ENCODE results near the gene C13orf46. TPM values are rescaled to one million over a fixed set of nuclear protein-coding genes. Genes with fewer than 3 reads are reported as not detected.
A peak's percentile ranks its signal among the peaks of the same experiment; 100 is the strongest.
"Not testable (repeated sequence)": the region's sequence is repeated elsewhere in the genome, so short reads cannot be mapped to it uniquely, and the experiment has no call there.

Gene C13orf46
- total RNA-seq, 2 donors from 2014 or later, result 0.59 to 2.7 TPM

DNA sequence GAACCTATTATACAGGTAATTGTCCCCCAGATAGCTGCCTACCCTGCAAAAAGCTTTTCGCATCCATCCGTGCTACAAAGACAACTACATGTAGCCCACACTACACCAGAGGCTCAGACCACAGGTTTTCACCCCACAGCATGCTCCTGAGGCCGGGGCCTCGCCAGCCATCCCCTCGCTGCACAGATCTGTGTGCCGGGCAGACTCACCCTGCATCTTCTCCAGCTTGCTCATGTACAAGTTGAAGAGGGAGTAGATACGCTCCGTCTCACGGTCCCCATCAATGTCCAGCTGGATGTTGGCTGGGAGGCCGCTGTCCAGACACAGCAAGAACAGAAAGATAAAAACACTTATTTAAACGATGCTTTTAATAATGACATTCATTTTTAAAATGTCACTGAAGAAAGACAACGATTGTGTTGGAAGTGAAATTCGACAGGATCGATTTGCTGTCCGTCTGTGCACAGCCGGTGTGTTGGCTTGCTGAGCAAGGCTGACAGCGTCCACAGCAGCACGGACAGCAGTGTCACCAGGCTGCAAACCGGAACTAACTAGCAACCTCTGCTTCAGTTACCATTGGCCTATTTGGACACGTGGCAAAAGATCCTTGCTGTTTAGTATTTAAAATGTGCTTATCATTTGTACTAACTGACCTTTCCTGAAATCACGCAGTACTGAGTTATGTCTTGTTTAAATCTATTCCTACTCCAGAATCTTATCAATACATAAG, 18.6 kb upstream of the C13orf46 start:
- Histone ChIP-seq H3K27ac (no peak overlapping the region), H3K4me1 (peaks cover 0 to 21% of the 10 kb centered on the region in 2 donors), H3K4me3 (peak overlapping the region in 1 of 2 donors; percentile 11), H3K27me3 (no peaks in the 10 kb centered on the region), H3K36me3 (peaks cover 14% of the 10 kb centered on the region), H3K9me3 (no peaks in the 10 kb centered on the region)
- TF ChIP-seq, protein P1, sequence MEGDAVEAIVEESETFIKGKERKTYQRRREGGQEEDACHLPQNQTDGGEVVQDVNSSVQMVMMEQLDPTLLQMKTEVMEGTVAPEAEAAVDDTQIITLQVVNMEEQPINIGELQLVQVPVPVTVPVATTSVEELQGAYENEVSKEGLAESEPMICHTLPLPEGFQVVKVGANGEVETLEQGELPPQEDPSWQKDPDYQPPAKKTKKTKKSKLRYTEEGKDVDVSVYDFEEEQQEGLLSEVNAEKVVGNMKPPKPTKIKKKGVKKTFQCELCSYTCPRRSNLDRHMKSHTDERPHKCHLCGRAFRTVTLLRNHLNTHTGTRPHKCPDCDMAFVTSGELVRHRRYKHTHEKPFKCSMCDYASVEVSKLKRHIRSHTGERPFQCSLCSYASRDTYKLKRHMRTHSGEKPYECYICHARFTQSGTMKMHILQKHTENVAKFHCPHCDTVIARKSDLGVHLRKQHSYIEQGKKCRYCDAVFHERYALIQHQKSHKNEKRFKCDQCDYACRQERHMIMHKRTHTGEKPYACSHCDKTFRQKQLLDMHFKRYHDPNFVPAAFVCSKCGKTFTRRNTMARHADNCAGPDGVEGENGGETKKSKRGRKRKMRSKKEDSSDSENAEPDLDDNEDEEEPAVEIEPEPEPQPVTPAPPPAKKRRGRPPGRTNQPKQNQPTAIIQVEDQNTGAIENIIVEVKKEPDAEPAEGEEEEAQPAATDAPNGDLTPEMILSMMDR (IDR thresholded peaks at IDR 0.05), result no peak
- DNase-seq (ENCODE audit: low spot score), result no peak

DNA sequence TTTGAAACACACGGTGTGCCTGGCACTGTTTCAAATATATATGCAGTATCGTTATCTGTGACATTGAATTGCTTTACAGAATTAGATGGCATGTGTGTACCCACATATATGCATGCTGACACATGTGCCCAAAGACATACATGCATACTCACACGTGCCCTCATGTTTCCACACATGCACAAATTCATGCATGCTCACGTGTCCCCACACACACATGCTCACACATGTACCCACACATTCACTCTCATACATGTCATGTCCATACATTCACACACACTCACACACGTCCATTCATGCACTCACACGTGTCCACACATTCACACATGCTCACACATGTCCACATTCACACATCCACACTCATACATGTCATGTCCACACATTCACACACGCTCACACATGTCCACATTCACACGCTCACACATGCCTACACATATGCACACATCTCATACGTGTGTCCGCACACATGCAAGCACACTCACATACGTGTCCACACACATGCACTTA, 17.9 kb upstream of the C13orf46 start:
- no peaks in the 10 kb centered on the region for H3K27me3 ChIP-seq
- H3K36me3 ChIP-seq, result peaks cover 14% of the 10 kb centered on the region
- no peak for DNase-seq (ENCODE audit: low spot score)
- no peak overlapping the region for H3K4me3 ChIP-seq
- TF ChIP-seq, protein P1 (IDR thresholded peaks at IDR 0.05), result no peak
- H3K27ac ChIP-seq, result no peak overlapping the region
- peaks cover 0 to 20% of the 10 kb centered on the region in 2 donors for H3K4me1 ChIP-seq
- H3K9me3 ChIP-seq, result no peaks in the 10 kb centered on the region

DNA sequence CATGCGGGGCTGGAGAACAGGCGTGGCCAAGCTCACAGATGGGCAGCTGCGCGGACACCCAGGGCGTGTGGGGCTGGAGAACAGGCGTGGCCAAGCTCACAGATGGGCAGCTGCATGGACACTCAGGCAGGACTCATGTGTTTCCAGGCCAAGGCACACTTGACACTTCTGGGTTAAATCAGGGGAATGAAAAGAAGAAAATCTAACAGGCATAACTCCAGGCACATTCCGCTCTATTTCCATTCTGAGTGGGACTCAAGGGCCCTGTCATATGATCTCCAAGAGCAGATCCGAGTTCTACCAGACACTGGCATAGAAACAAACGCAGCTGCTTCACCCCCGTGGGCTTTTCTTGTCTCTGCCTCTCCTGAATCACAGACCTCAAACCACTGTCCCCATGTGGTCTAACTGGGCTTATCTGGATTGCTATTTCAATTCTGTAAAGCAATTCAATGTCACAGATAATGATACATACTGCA, 17.4 kb upstream of the C13orf46 start:
- Histone ChIP-seq H3K27ac (no peak overlapping the region), H3K4me1 (peaks cover 0 to 20% of the 10 kb centered on the region in 2 donors), H3K4me3 (no peak overlapping the region), H3K9me3 (no peaks in the 10 kb centered on the region), H3K36me3 (peaks cover 12% of the 10 kb centered on the region), H3K27me3 (no peaks in the 10 kb centered on the region)
- DNase-seq (ENCODE audit: low spot score), result no peak
- TF ChIP-seq, protein P1 (IDR thresholded peaks at IDR 0.05), result no peak

DNA sequence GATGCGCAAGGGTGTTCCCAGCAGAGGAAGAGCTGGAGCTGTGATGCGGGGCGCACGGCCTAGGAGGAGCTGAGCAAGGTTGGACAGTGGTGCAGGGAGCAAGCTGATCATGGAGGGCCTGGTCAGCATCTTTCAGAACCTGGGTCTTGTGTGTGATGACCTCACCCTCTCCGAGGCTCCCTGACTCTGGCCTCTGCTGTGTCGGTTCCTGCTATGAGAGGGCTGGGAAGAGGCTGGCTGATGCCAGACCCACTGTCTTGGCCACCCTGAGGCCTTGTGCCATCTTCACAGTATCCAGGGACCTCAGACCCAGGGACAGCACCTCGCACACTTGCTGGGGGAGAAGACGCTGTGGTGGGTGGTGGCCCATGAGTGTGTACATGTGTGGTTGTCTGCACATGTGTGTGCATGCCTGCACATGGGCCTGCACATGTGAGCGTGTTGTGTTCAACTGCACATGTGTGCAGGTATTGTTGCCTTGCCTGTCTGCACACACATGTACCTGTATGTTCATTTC, 16.5 kb upstream of the C13orf46 start:
- TF ChIP-seq, protein P1 (IDR thresholded peaks at IDR 0.05), result no peak
- Histone ChIP-seq H3K4me1 (peaks cover 0 to 20% of the 10 kb centered on the region in 2 donors), H3K27ac (no peak overlapping the region), H3K4me3 (no peak overlapping the region), H3K36me3 (peaks cover 9% of the 10 kb centered on the region), H3K9me3 (no peaks in the 10 kb centered on the region), H3K27me3 (no peaks in the 10 kb centered on the region)
- no peak for DNase-seq (ENCODE audit: low spot score)

DNA sequence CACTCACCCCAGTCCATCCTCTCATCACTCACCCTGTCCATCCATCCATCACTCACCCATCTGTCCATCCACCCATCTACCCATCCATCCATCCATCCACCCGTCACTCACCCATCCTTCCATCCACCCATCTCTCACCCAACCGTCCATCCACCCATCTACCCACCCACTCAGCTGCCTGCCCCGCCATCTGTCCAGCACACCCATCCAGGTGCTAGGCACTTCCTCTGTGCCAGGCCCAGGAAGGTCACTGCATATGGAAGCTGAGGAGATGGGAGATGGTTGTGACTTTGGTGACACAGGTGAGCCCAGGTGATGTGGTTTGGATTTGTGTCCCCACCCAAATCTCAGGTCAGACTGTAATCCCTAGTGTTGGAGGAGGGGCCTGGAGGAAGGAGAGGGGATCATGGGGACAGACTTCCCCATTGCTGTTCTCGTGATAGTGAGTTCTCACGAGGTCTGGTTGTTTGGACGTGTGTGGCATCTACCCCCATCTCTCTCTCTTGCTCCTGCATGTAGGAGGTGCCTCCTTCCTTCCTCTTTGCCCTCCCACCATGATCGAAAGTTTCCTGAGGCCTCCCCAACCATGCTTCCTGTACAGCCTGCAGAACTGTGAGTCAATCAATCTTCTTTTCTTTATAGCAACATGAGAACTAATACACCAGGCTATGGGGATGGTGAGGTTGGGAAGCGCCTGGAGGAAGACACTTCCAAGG, 15.9 kb upstream of the C13orf46 start:
- no peaks in the 10 kb centered on the region for H3K27me3 ChIP-seq
- TF ChIP-seq, protein P1 (IDR thresholded peaks at IDR 0.05), result no peak
- peaks cover 9% of the 10 kb centered on the region for H3K36me3 ChIP-seq
- H3K4me3 ChIP-seq, result no peak overlapping the region
- H3K4me1 ChIP-seq, result peaks cover 0 to 20% of the 10 kb centered on the region in 2 donors
- DNase-seq (ENCODE audit: low spot score), result no peak
- H3K27ac ChIP-seq, result no peak overlapping the region
- H3K9me3 ChIP-seq, result no peaks in the 10 kb centered on the region

DNA sequence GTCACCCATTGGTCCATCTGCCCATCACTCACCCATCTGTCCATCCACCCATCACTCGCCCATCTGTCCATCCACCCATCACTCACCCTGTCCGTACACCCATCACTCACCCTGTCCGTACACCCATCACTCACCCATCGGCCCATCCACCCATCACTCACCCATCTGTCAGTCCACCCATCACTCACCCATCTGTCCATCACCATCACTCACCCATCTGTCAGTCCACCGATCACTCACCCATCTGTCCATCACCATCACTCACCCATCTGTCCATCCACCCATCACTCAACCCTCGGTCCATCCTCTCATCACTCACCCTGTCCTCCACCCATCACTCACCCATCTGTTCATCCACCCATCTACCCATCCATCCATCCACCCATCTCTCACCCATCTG, 15.0 kb upstream of the C13orf46 start:
- DNase-seq (ENCODE audit: low spot score); H3K36me3 ChIP-seq; H3K27me3 ChIP-seq; H3K9me3 ChIP-seq; H3K4me3 ChIP-seq; H3K27ac ChIP-seq: not testable (repeated sequence)
- peaks cover 0 to 20% of the 10 kb centered on the region in 2 donors for H3K4me1 ChIP-seq

All from right atrium auricular region (tissue), 2 donors.